Stromal cell of bone marrow (primary cell): ENCODE data around the gene WNK2.
"Not testable (repeated sequence)": the region's sequence is repeated elsewhere in the genome, so short reads cannot be mapped to it uniquely, and the experiment has no call there.

Source experiments
- DNase-seq: peaks from one replicate; pipeline ENCODE4 v3.0.0-alpha.2; 2012; ENCODE audit warnings: low read depth

Gene WNK2

GRCh38 chr9:93183663-93184431 lies at the start of gene WNK2:
Gene WNK2, plus strand, starts transcription at chr9:93184139. Its CDS starts 791 bp downstream, at chr9:93184930.
- no peak for DNase-seq

GRCh38 chr9:93134740-93135444 lies 49.0 kb upstream of the WNK2 start:
- DNase-seq, result no peak

- no peak for DNase-seq
These were observed 47.9 kb upstream of the WNK2 start for GRCh38 chr9:93136011-93136440.

- no peak for DNase-seq
These were observed 46.6 kb upstream of the WNK2 start for GRCh38 chr9:93137362-93137761.

- DNase-seq, result no peak
These were observed 45.7 kb upstream of the WNK2 start for GRCh38 chr9:93138171-93138764.

GRCh38 chr9:93139365-93140182 lies 44.4 kb upstream of the WNK2 start:
- no peak for DNase-seq

- no peak for DNase-seq
These were observed 42.0 kb upstream of the WNK2 start for GRCh38 chr9:93141771-93142483.

GRCh38 chr9:93143830-93144530 lies 40.0 kb upstream of the WNK2 start:
- DNase-seq, result no peak

- DNase-seq, result not testable (repeated sequence)
These were observed 37.2 kb upstream of the WNK2 start for GRCh38 chr9:93146696-93147095.

GRCh38 chr9:93147632-93148031 lies 36.3 kb upstream of the WNK2 start:
- DNase-seq, result no peak

- no peak for DNase-seq
These were observed 35.2 kb upstream of the WNK2 start for GRCh38 chr9:93148721-93149120.

GRCh38 chr9:93149361-93149760 lies 34.6 kb upstream of the WNK2 start:
- no peak for DNase-seq

GRCh38 chr9:93151097-93151784 lies 32.7 kb upstream of the WNK2 start:
- no peak for DNase-seq

- no peak for DNase-seq
These were observed 29.5 kb upstream of the WNK2 start for GRCh38 chr9:93154293-93154903.

GRCh38 chr9:93155716-93156474 lies 28.0 kb upstream of the WNK2 start:
- no peak for DNase-seq

GRCh38 chr9:93156475-93157008 lies 27.4 kb upstream of the WNK2 start:
- DNase-seq, result no peak

GRCh38 chr9:93159601-93160471 lies 24.1 kb upstream of the WNK2 start:
- peak; percentile 50 for DNase-seq
